GM21381 (cell line): ENCODE data around the gene RELCH.
"Not testable (repeated sequence)": the region's sequence is repeated elsewhere in the genome, so short reads cannot be mapped to it uniquely, and the experiment has no call there.

ENCODE experiments used
- ATAC-seq: cut with Tn5 transposase; IDR thresholded peaks from one replicate; pipeline ENCODE4 v1.9.1; 2021; ENCODE audit warnings: mild to moderate bottlenecking, moderate library complexity; ENCODE audit not compliant: unreplicated experiment

RELCH gene

GRCh38 chr18:62186774-62187542 is at the start of gene RELCH, which contains the start of gene PIGN:
Gene RELCH, plus strand, starts transcription at chr18:62187255. Its CDS starts 251 bp downstream, at chr18:62187506.
Gene PIGN, minus strand, starts transcription at chr18:62187056. Its CDS starts 25,703 bp downstream, at chr18:62161353.
- ATAC-seq: peak; percentile 88

- no peak for ATAC-seq
Measured at GRCh38 chr18:62138461-62139235, 48.4 kb upstream of the RELCH start.

GRCh38 chr18:62140259-62140658 is 46.8 kb upstream of the RELCH start:
- ATAC-seq: no peak

- ATAC-seq: no peak
Measured at GRCh38 chr18:62144338-62144737, 42.7 kb upstream of the RELCH start.

- ATAC-seq: no peak
Measured at GRCh38 chr18:62151068-62151771, 35.8 kb upstream of the RELCH start.

- ATAC-seq: peak; percentile 49
Measured at GRCh38 chr18:62152844-62153243, 34.2 kb upstream of the RELCH start.

- ATAC-seq: no peak
Measured at GRCh38 chr18:62157843-62158242, 29.2 kb upstream of the RELCH start.

- ATAC-seq: no peak
Measured at GRCh38 chr18:62164310-62164709, 22.7 kb upstream of the RELCH start.

- ATAC-seq: no peak
Measured at GRCh38 chr18:62164855-62165487, 22.1 kb upstream of the RELCH start.

- no peak for ATAC-seq
Measured at GRCh38 chr18:62165583-62165982, 21.5 kb upstream of the RELCH start.

GRCh38 chr18:62166524-62166923 is 20.5 kb upstream of the RELCH start:
- ATAC-seq: not testable (repeated sequence)

GRCh38 chr18:62170857-62171256 is 16.2 kb upstream of the RELCH start:
- ATAC-seq: no peak

GRCh38 chr18:62172298-62172697 is 14.8 kb upstream of the RELCH start:
- no peak for ATAC-seq

GRCh38 chr18:62175521-62175920 is 11.5 kb upstream of the RELCH start:
- ATAC-seq: no peak

GRCh38 chr18:62177271-62177670 is 9.8 kb upstream of the RELCH start:
- no peak for ATAC-seq

GRCh38 chr18:62179213-62179612 is 7.8 kb upstream of the RELCH start:
- ATAC-seq: no peak

- ATAC-seq: no peak
Measured at GRCh38 chr18:62182220-62182619, 4.8 kb upstream of the RELCH start.

- ATAC-seq: no peak
Measured at GRCh38 chr18:62183578-62184195, 3.4 kb upstream of the RELCH start.

- no peak for ATAC-seq
Measured at GRCh38 chr18:62186499-62186773, 619 bp upstream of the RELCH start.

- peak; percentile 0 for ATAC-seq
Measured at GRCh38 chr18:62187543-62188510, 772 bp downstream of the RELCH start.
